22Rv1 (cell line): ENCODE data around the gene KRTAP16-1.

Source experiments
- H3K27ac ChIP-seq: fragments of 450-650 bp; 2 replicates; pipeline ENCODE4 v1.5.1; 2017
- CTCF ChIP-seq: fragments of 450-650 bp; IDR thresholded peaks from 2 replicates; pipeline ENCODE4 v1.5.1; 2017; ENCODE audit warnings: mild to moderate bottlenecking
- ZFX ChIP-seq: fragments of 450-650 bp; IDR thresholded peaks from 2 replicates; pipeline ENCODE4 v1.6.1; 2017; ENCODE audit warnings: antibody characterized with exemption, borderline replicate concordance

Gene KRTAP16-1

GRCh38 chr17:41267711-41268110 lies 41.4 kb downstream of the KRTAP16-1 start:
- TF ChIP-seq CTCF = no peak
- TF ChIP-seq ZFX = no peak
- H3K27ac ChIP-seq = no peak overlapping the region

- TF ChIP-seq CTCF (no peak), ZFX (no peak)
- H3K27ac ChIP-seq = no peak within 1 kb of the TSS
Observed at GRCh38 chr17:41265078-41265477, 44.0 kb downstream of the KRTAP16-1 start, which contains the start of gene KRTAP9-6. TSS of gene KRTAP9-6 (plus strand) at chr17:41265378. CDS start at chr17:41265378, 0 bp downstream.

- TF ChIP-seq CTCF = no peak
- no peak for TF ChIP-seq ZFX
- no peak overlapping the region for H3K27ac ChIP-seq
Observed at GRCh38 chr17:41264599-41264998, 44.5 kb downstream of the KRTAP16-1 start.

- TF ChIP-seq CTCF = no peak
- no peak for TF ChIP-seq ZFX
- H3K27ac ChIP-seq = no peak overlapping the region
Observed at GRCh38 chr17:41263212-41263611, 45.9 kb downstream of the KRTAP16-1 start.

- H3K27ac ChIP-seq = no peak overlapping the region
- TF ChIP-seq CTCF (no peak), ZFX (no peak)
Observed at GRCh38 chr17:41258406-41258805, 50.7 kb downstream of the KRTAP16-1 start.
